TTC549 (cell line): Measurements from ENCODE around the gene IL32.
"Not testable (repeated sequence)": the region's sequence is repeated elsewhere in the genome, so short reads cannot be mapped to it uniquely, and the experiment has no call there.

Source experiments
- FAIRE-seq: peaks from 2 replicates; lab custom pipeline; 2012; peaks lifted over from hg19 to GRCh38; lab: Jason Lieb, UNC

Gene IL32

DNA sequence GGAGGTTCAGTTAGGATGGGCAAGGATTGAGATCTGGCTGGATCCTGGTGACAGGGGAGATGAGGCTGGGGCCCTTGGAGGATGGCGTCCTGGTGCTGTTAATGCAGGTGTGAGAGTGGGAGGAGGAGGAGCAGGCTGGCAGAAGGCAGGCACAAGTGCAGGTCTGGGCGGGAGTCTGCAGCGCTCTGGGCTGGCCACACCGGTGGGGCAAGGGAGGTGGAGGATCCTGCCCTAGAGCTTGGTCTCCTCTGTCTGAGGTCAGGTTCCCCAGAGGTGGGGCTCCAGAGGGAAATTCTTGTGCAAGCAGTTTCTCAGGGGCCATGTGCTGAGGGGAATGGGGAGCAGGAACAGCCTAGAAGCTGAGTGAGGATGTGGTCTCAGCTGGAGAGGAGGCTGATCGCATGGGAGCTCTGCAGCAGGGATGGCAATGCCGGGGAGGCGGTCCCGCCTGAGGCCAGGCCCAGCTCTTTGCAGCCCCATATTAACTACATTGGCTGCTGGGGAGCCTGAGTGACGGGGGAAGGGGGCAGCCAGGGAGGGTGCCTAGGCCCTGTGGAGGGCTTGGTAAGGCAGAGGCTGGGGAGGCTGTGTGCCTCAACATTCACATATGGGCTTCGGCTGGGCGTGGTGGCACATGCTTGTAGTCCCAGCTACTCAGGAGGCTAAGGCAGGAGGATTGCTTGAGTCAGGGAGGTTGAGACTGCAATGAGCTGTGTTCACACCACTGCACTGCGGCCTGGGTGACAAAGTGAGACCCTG, 12.7 kb upstream of the IL32 start:
- FAIRE-seq: not testable (repeated sequence)

DNA sequence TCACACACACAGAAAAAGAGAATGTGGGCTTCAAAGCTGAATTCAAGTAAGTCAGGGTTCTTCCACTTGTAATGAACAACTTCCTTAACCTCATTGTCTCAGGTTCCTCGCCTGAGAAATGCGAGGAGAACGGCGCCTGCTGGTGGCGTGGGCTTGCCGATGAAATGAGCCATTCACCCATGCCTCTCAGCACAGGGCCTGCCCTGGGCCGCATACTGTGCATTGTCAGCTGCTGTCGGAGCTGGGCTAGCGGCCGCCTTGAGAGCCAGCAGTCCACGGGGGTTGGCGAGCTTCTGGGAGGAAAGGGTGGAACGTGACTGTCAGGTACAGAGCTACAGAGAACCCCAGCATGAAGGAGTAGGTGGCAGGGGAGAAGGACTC, 12.1 kb upstream of the IL32 start:
- not testable (repeated sequence) for FAIRE-seq

DNA sequence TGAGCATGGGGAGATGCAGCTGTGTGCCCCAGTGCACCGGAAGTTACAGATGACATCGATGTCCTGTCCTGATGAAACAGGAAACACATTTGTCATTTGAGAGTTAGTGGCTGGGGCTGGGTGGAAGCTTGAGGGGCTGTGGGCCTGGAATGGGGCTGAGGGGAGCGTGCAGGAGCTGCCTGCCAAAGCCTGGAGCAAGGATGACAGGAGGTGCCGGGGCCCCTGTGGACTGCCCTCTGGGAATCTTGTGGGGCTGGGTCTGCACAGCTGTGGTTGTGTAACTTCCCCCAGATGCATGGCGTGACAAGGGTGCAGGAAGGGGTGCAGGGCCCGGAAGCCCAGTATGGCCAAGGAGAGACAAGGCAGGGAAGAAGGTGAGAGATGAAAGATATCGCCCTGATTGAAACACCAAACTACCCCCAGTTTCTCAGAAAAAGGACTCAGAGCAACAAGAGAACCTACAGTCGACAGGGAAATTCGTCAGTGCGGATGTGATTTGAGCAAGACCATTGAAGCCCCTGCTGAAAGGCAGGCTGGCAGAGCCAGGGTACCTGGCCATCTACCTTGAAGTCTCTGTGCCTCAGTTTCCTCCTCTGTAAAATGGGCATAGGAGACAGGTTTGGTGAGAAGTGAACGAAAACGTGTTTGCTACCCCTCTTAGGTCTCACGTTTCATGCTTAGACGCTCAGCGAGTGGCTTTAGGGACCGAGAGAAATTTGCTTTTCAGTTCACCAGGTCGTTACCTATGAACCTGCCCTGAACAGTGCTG, 10.3 kb upstream of the IL32 start:
- no peak for FAIRE-seq

DNA sequence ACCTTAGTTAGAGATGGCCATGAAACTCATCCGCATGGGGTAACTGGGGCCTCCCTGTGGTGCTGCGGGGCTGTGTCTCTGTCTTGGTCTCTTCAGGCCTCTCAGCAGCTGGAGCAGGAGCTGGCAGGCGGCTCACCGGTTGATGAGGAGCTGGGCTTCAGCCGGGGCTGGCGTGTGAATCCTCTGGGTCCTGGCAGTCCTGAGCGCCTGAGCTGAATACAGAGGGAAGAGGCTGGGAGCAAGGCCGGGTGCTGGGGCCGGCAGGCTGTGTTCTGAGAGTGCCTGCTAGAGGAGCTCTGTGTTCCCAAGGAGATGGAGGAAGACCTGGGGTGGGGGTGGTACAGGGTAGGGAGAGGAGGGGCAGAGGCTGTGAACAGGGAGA, 9.7 kb upstream of the IL32 start:
- FAIRE-seq: not testable (repeated sequence)

DNA sequence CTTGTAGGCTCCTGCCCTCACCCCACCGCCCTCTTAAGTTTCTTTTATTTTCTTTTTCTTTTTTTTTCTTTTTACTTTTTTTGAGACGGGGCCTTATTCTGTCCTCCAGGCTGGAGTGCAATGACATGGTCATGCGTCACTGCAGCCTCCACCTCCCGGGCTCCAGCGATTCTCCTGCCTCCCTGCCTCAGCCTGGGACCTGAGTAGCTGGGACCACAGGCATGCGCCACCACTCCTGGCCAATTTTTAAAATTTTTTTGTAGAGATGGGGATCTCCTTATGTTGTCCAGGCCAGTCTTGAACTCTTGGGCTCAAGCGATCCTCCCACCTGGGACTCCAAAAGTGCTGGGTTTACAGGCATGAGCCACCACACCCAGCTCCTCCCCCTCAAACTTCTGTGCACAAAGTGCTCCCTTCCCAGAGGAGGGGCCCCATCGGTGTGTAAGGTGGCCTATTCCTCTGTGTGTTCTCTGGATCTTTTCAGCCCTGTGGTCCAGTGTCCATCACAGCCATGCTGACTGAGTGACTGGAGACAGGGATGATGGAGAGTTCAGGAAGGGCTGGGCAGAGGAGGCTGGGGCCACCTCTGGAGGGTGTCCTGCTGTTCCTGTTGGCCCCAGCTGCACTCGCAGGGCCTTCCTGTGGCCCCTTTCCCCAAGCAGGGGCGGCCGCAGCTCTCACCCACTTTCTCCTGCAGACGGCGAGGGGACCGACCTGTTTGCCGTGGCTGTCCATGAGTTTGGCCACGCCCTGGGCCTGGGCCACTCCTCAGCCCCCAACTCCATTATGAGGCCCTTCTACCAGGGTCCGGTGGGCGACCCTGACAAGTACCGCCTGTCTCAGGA, 8.9 kb upstream of the IL32 start:
- no peak for FAIRE-seq

DNA sequence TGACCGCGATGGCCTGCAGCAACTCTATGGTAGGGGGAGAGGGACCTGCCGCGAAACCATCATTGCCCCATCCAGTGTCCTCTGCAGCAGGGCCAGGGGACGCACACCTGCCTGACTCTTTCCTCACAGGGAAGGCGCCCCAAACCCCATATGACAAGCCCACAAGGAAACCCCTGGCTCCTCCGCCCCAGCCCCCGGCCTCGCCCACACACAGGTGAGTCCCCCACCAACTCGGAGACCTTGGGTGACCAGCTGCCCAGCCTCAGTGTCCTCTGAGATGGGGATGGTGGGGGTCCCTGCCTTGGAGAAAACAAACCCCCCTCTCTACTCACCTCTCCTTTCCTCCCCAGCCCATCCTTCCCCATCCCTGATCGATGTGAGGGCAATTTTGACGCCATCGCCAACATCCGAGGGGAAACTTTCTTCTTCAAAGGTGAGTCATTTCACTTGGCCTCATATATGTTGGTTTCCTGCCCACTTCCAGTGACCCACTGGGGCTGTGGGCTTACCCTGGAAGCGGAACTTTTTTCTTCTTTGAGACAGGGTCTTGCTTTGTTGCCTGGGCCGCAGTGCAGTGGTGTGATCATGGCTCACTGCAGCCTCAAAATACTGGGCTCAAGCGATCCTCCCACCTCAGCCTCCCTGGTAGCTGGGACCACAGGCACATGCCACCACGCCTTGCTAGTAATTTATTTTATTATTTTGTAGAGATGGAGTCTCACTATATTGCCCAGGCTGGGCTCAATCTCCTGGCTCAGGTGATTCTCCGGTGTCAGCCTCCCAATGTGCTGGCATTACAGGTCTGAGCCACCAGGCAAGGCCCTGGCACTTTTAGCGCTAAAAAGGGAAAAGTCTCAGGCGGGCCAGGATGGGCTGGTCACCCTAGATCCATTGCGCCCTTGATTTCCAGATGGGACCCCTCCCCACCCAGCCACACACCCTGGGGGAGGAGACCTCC, 8.0 kb upstream of the IL32 start:
- FAIRE-seq: no peak

DNA sequence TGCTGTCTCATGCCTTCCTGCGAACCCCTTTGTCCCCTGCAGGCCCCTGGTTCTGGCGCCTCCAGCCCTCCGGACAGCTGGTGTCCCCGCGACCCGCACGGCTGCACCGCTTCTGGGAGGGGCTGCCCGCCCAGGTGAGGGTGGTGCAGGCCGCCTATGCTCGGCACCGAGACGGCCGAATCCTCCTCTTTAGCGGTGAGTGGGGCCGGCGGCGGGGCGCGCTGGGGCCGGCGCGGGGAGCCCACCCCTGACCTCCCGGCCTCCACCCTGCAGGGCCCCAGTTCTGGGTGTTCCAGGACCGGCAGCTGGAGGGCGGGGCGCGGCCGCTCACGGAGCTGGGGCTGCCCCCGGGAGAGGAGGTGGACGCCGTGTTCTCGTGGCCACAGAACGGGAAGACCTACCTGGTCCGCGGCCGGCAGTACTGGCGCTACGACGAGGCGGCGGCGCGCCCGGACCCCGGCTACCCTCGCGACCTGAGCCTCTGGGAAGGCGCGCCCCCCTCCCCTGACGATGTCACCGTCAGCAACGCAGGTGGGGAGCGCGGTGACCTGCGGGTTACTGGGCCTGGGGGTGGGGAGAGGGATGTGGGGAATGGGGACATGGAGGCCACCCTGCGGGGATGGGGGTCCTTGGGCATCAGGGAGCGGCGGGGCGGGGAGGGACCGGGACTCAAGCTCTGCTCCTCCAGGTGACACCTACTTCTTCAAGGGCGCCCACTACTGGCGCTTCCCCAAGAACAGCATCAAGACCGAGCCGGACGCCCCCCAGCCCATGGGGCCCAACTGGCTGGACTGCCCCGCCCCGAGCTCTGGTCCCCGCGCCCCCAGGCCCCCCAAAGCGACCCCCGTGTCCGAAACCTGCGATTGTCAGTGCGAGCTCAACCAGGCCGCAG, 7.1 kb upstream of the IL32 start:
- FAIRE-seq: no peak

DNA sequence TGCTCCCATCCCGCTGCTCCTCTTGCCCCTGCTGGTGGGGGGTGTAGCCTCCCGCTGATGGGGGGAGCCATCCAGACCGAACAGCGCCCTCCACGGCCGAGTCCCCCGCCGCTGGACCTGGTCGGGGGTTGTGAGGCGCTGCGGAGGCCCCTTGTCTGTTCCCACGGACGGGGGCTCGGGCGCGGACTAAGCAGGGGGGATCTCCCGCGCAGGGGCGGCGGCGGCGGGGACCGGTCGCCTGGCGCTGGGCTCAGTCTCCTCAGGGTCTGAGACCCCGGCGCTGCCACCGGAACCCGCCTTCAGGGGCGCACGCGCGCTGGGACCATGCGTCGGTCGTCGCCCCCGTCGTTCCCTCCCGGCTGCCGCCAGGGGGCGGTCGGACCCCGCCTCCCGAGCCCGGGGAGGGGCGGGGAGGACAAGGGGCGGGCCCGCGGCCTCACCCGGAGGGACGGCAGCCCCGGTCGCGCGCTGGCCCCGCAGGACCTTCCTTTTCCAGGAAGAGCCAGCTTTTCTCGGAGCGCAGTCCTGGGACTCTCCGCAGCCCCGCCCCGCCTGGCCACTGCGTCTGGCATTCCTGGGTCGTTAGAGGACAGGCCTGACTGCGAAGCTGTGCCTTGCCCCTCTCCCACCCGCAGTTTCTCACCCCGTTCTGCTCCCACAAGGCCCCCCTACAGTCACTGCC, 6.3 kb upstream of the IL32 start:
- FAIRE-seq: no peak

DNA sequence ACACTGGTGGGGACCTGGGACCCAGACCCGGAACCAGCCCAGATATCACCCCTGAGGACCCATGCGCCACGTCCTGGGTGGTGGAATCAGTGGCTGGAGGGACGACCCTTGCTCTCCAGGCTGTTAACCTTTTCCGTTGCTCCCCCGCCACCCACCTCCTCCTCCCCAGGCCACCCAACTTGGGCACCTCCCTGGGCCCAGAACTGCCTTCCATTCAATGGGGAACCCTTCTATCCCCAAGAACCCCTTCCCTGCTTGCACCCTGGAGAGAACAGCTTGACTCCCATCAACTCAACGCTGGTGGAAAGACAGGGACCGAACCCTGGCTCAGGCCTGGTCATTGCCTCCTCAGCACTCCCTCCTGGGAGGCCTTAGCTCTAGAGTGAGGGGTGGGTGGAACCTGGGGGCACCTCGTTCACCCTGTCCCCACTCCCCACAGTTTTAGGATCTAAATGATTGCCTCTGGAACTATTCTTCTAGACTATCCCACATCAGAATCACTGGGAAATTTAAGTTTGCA, 5.7 kb upstream of the IL32 start:
- no peak for FAIRE-seq

DNA sequence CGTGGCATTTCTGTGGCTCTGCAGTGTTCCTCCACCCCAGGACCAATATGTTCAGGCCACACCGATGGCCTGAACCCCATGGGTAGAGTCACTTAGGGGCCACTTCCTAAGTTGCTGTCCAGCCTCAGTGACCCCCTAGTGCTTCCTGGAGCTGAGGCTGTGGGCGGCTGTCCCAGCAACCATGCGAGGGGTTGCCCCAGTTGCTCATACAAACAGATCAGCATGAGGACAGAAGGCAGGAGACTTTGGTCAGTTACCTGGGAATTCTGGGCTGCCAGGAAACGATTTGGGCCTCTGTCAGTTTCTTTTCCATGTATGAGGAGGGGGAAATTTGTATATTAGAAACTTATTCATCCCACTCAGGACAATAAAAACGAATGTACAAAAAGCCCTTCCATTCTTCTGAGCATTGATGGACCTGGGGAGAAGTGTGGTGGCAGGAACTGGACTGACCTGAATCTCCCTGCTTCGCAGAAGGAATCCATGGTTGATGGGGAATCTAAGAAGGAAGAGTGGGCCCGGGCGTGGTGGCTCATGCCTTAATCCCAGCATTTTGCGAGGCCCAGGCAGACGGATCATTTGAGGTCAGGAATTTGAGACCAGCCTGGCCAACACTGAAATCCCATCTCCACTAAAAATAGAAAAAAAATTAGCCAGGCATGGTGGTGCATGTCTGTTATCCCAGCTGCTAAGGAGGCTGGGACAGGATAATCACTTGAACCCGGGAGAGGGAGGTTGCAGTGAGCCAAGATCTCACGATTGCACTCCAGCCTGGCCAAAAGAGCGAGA, 4.9 kb upstream of the IL32 start:
- no peak for FAIRE-seq

DNA sequence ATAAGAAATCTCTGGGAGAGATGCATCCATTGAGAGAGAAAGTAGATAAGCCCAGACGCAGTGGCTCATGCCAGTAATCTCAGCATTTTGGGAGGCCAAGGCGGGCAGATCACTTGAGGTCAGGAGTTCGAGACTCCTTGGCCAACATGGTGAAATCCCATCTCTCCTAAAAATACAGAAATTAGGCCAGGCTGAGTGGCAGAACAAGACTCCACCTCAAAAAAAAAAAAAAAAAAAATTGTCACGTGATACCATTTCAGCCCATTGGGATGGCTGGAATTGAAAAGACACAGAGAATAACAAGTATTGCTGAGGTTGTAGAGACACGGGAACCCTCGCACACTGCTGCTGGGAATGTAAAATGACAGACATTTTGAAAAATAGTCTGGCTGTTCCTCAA, 2.9 kb upstream of the IL32 start:
- FAIRE-seq: no peak

DNA sequence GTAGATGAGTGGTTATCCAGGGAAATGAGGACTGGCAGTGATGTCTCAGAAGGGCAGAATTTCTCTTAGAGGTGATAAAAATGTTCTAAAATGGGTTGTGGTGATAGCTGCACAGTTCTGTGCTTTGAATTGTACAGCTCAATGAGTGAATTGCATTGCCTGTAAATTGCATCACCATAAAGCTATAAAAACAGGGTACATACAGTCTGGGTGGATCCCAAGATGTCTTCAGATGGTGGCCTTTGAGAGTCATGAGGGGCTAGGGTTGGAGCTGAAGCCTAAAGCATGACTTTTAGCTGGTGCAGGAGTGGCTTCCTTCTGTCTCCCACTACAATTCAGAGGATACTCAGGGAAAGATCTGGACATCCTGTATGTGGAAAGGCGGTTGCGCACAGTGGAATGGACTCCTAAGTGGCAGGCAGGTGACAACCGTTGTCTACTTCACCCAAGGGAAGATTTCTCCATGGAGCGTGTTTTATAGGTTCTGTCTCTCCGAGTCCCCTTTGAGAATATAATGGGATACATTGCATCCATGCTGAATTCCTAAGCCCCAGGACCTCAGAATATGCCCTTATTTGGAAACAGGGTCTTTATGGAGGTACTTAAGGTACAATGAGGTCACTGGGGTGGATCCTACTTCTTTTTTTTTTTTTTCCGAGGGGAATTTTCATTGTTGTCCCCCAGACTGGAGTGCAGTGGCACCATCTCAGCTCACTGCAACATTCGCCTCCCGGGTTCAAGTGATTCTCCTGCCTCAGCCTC, 1.6 kb upstream of the IL32 start:
- no peak for FAIRE-seq

DNA sequence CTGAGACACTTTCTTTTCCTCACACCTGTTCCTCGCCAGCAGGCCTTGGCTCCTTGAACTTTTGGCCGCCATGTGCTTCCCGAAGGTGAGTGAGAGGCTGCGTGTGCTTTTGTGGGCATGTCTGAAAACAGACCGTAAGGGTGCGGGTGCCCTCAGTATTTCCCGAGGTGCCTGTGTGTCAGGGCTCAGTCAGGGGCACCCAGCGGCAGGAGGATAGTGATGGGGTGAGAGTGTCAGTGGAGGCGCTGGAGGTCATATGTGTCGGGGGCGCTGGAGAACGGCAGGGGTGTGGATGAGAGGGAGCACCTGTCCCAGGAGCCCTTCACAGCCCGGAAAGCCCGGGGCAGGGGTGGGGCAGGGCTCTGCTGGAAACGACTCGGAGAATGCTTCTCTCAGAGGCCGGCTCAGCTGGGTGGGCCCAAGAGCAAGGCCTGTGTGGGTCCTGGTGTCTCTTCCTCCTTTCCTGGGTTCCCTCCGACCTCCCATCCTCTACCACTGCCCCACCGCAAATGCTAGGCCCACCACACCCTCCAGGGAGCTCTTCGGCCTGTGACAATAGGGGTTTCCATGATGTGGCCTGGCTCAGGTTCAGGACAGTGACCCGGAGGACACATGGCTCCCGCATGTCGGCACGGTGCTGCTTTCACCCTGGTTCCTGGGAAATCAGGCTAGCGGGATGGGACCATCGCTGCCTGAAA, 451 bp downstream of the IL32 start:
- FAIRE-seq: no peak

DNA sequence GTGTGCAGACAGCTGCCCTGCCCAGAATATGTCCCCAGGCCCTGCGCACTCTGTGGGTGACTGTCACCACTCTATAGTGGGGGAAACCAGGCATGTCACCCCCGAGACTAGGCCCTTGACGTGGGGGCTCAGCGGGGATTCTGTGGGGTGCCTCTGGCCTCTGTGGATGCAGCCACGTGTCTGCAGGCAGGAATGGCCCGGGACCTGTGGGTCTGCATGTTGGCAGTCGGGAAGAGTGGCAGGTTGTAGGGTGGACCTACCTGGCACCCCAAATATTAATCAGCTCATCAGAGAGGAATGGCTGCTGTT, 954 bp downstream of the IL32 start:
- FAIRE-seq: no peak

DNA sequence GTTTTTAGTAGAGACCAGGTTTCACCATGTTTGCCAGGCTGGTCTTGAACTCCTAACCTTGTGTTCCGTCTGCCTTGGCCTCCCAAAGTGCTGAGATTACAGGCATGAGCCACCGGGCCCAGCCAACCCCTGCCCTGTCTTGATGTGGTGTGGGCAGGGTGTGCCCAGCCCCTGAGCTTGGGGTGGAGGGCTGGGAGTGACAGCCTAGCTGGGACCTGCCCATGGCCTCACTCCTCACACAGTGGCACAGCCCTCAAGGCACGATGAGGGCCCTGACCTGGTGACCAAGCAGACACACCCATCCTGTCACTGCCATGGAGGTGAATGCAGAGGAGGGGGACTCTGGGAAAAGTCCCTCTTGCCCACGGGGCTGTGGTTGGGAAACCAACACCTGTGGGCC, 3.0 kb downstream of the IL32 start:
- FAIRE-seq: no peak

DNA sequence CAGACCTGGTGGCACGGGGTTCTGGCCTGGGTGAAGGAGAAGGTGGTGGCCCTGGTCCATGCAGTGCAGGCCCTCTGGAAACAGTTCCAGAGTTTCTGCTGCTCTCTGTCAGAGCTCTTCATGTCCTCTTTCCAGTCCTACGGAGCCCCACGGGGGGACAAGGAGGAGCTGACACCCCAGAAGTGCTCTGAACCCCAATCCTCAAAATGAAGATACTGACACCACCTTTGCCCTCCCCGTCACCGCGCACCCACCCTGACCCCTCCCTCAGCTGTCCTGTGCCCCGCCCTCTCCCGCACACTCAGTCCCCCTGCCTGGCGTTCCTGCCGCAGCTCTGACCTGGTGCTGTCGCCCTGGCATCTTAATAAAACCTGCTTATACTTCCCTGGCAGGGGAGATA, 3.7 kb downstream of the IL32 start:
- FAIRE-seq: not testable (repeated sequence)

DNA sequence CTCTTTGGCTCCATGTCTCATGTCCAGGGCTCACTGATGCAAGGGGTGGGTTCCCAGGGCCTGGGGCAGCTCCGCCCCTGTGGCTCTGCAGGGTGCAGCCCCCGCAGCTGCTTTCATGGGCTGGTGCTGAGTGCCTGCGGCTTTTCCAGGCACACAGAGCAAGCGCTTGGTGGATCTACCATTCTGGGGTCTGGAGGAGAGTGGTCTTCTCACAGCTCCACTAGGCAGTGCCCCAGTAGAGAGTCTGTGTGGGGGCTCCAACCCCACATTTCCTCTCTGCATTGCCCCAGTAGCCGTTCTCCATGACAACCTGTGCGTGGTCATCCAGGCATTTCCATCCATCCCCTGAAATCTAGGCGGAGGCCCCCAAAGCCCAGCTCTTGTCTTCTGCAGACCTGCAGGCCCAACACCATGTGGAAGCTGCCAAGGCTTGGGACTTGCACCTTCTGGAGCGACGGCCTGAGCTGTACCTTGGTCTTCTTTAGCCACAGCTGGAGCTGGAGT, 5.2 kb downstream of the IL32 start:
- FAIRE-seq: no peak

DNA sequence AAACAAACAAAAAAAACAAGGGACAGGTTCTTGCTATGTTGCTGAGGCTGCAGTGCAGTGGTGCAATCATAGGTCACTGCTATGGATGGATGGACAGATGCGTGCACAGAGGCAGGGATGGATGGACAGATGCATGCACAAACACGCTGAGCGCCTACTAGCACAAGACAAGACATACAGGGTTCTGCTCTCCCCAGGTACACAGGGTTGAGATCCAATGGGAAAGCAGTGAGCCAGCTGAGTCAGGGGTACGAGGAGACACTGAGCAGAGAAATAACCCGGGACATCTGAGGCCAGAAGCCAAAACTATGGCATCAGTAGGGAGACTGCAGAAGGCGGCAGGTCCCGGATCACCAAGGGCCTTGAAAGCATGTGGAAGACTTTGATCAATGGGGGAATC, 6.2 kb downstream of the IL32 start:
- FAIRE-seq: no peak
